Kasumi-1 (cell line): ENCODE data around the gene SPPL3.
"Not testable (repeated sequence)": the region's sequence is repeated elsewhere in the genome, so short reads cannot be mapped to it uniquely, and the experiment has no call there.

ENCODE experiments used
- DNase-seq, 2 experiments: peaks; one replicate each; lab custom pipeline; 2025; lab: John Stamatoyannopoulos, UW

Gene SPPL3

GRCh38 chr12:120817559-120818330 is 86.4 kb downstream of the SPPL3 start:
- no peak for DNase-seq

- no peak for DNase-seq
These were observed 87.8 kb downstream of the SPPL3 start for GRCh38 chr12:120816363-120816762.

- DNase-seq: no peak
These were observed 89.2 kb downstream of the SPPL3 start for GRCh38 chr12:120814903-120815429.

GRCh38 chr12:120814203-120814902 is 89.8 kb downstream of the SPPL3 start:
- DNase-seq: no peak

- no peak for DNase-seq
These were observed 90.5 kb downstream of the SPPL3 start for GRCh38 chr12:120813588-120814153.

- DNase-seq: no peak
These were observed 94.1 kb downstream of the SPPL3 start for GRCh38 chr12:120810021-120810420.

GRCh38 chr12:120804428-120804827 is 99.7 kb downstream of the SPPL3 start:
- no peak for DNase-seq

GRCh38 chr12:120801146-120801545 is 103.0 kb downstream of the SPPL3 start:
- DNase-seq: no peak

- DNase-seq: no peak
These were observed 103.5 kb downstream of the SPPL3 start for GRCh38 chr12:120800665-120801064.

GRCh38 chr12:120799243-120800045 is 104.7 kb downstream of the SPPL3 start:
- no peak for DNase-seq

- no peak for DNase-seq
These were observed 105.5 kb downstream of the SPPL3 start for GRCh38 chr12:120798696-120799095.

GRCh38 chr12:120797677-120798642 is 106.2 kb downstream of the SPPL3 start:
- DNase-seq: no peak

- DNase-seq: no peak
These were observed 108.5 kb downstream of the SPPL3 start for GRCh38 chr12:120795441-120796178.

GRCh38 chr12:120793357-120793756 is 110.8 kb downstream of the SPPL3 start:
- DNase-seq: no peak

GRCh38 chr12:120792456-120792855 is 111.7 kb downstream of the SPPL3 start:
- not testable (repeated sequence) for DNase-seq

- DNase-seq: no peak
These were observed 112.4 kb downstream of the SPPL3 start for GRCh38 chr12:120791669-120792176.

GRCh38 chr12:120790114-120790513 is 114.0 kb downstream of the SPPL3 start:
- DNase-seq: no peak

- DNase-seq: no peak
These were observed 116.3 kb downstream of the SPPL3 start for GRCh38 chr12:120787889-120788288.

GRCh38 chr12:120784804-120785203 is 119.4 kb downstream of the SPPL3 start:
- no peak for DNase-seq

GRCh38 chr12:120783197-120783596 is 121.0 kb downstream of the SPPL3 start:
- peak; percentile 52 to 59 for DNase-seq
